K562 (cell line): Measurements from ENCODE around the gene CTDSPL.
A peak's percentile ranks its signal among the peaks of the same experiment; 100 is the strongest.

Source experiments
- CBX5 ChIP-seq: IDR thresholded peaks from 2 replicates; pipeline ENCODE4 v1.6.1; 2014; ENCODE audit warnings: low read depth, borderline replicate concordance
- CCAR2 ChIP-seq: fragments of 200-400 bp; formaldehyde crosslinking; IDR thresholded peaks from 2 replicates; pipeline ENCODE4 v1.6.1; 2017; ENCODE audit warnings: mild to moderate bottlenecking, low read depth, low read length
- CEBPG ChIP-seq, 3 experiments: fragments of 200-800 bp in 1 of 3; sonication (Bioruptor generic) in 1 of 3; sonication (generic) in 1 of 3; formaldehyde crosslinking in 1 of 3; IDR thresholded peaks in 2 of 3; conservative IDR thresholded peaks in 1 of 3; 2 replicates each; pipeline versions ENCODE4 v1.6.1 to v1.8.0; 2016 to 2022; ENCODE audit warnings: missing compliant biosample characterization in 2 of 3, missing genetic modification characterization in 2 of 3, mild to moderate bottlenecking in 1 of 3, missing genetic modification reagents in 1 of 3
- NCOR1 ChIP-seq: fragments of 450-650 bp; IDR thresholded peaks from 2 replicates; pipeline ENCODE4 v1.6.1; 2016; ENCODE audit warnings: mild to moderate bottlenecking, moderate library complexity
- POLR2A ChIP-seq: fragments of 450-650 bp; conservative IDR thresholded peaks from 2 replicates; pipeline ENCODE4 v1.6.1; 2016
- PURB ChIP-seq: sonication (generic); formaldehyde crosslinking; IDR thresholded peaks from 2 replicates; pipeline ENCODE4 v1.9.0; 2021; ENCODE audit warnings: low read depth, mild to moderate bottlenecking, missing genetic modification reagents
- RAD21 ChIP-seq, 2 experiments: fragments of 250-450 bp in 1 of 2; fragments of 450-650 bp in 1 of 2; sonication (Bioruptor Pico) in 1 of 2; formaldehyde crosslinking in 1 of 2; IDR thresholded peaks in 1 of 2; conservative IDR thresholded peaks in 1 of 2; 2 replicates each; pipeline versions ENCODE4 v1.4.0 to v1.8.0; 2020 to 2022; ENCODE audit warnings: mild to moderate bottlenecking in 2 of 2, moderate library complexity in 1 of 2
- RBM14 ChIP-seq: fragments of 200-400 bp; formaldehyde crosslinking; IDR thresholded peaks from 2 replicates; pipeline ENCODE4 v1.6.1; 2018; ENCODE audit warnings: low read depth, mild to moderate bottlenecking, low read length, moderate library complexity, borderline replicate concordance; ENCODE audit not compliant: insufficient read depth
- TCF7 ChIP-seq: sonication (generic); IDR thresholded peaks from 2 replicates; pipeline ENCODE4 v1.6.1; 2016; ENCODE audit warnings: antibody characterized with exemption, borderline replicate concordance
- ZNF785 ChIP-seq: fragments of 250-450 bp; sonication (Bioruptor Pico); IDR thresholded peaks from 2 replicates; pipeline ENCODE4 v1.4.0; 2020; ENCODE audit warnings: mild to moderate bottlenecking
- TF ChIP-seq, protein P1 (sequence below), 3 experiments: IDR thresholded peaks in 2 of 3; conservative IDR thresholded peaks in 1 of 3; 2 replicates each; pipeline ENCODE4 v1.5.1; 2011 to 2012; ENCODE audit warnings: low read length in 3 of 3, mild to moderate bottlenecking in 3 of 3, control low read depth in 2 of 3, improper control_type of control experiment in 1 of 3, inconsistent platforms in 1 of 3, low read depth in 1 of 3, mixed read lengths in 1 of 3, moderate library complexity in 1 of 3; ENCODE audit not compliant: insufficient read depth in 2 of 3
- TF ChIP-seq, protein P2 (sequence below): sonication (generic); formaldehyde crosslinking; IDR thresholded peaks from 2 replicates; pipeline ENCODE4 v1.8.0; 2022; ENCODE audit warnings: missing genetic modification reagents, mild to moderate bottlenecking, borderline replicate concordance
- TF ChIP-seq, protein P3 (sequence below): sonication (generic); formaldehyde crosslinking; IDR thresholded peaks from 2 replicates; pipeline ENCODE4 v1.8.1; 2023; ENCODE audit warnings: mild to moderate bottlenecking, missing genetic modification reagents, moderate library complexity
- TF ChIP-seq, protein P4 (sequence below), 3 experiments: fragments of 200-800 bp in 1 of 3; fragments of 250-450 bp in 1 of 3; fragments of 450-650 bp in 1 of 3; sonication (Bioruptor Pico) in 1 of 3; sonication (Bioruptor generic) in 1 of 3; formaldehyde crosslinking in 1 of 3; IDR thresholded peaks; 2 replicates each; pipeline versions ENCODE4 v1.6.1 to v1.8.0; 2016 to 2022; ENCODE audit warnings: mild to moderate bottlenecking in 2 of 3, missing genetic modification characterization in 2 of 3, missing compliant biosample characterization in 1 of 3, moderate library complexity in 1 of 3

DNA sequence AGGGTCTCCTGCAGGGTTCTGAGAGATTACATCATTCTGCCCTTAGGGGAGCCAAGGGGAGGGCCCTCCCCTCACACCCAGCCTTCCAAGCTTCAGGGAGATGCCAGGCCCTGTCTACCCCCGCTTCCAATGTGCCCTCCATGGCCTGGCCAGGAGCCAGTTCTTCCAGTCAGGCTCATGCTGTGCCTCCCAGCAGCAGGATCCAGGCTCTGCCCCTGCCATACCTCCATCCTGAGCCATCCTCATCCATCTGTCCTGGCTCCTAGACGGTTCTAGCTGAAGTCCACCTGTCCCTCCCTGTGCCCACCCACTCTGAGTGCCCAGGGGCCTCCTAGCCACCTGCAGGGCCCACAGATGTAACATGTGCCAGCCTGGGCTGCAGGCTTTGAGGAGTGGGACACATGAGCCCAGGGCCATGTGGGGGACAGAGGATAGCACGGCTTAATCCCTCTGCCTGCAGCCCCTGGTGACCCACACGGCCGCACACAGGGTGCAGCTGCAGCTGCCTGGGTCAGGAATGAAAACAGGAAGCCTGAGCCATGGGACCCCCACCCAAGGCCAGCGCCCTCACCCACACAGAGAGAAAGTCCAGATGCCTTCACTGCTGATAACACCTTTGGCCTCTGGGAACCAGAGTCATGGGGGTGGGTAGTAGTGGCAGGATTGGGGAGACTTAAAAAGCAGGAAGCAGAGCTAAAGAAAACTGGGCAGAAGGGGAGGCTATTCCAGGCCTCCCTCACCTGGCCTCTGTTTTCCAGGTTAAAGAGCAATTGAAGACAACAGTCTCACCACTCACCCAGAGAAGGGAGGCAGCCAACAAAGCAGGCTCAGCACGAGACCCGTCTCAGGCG lies 156.0 kb downstream of the CTDSPL start:
- TF ChIP-seq CBX5 (no peak), PURB (CRISPR knock-in tag) (no peak), ZNF785 (CRISPR knock-in tag) (no peak), CCAR2 (no peak), TCF7 (no peak), RBM14 (no peak), NCOR1 (no peak), RAD21 (CRISPR knock-in tag; conservative IDR thresholded peaks at IDR 0.05 in 1 of 2, IDR thresholded peaks at IDR 0.05 in 1 of 2) (no peak), CEBPG (CRISPR knock-in tag; IDR thresholded peaks at IDR 0.05) (0 out of 2 replicates have a peak, but pooled peaks have one; percentile 9), CEBPG (tag; conservative IDR thresholded peaks at IDR 0.05 in 1 of 2, IDR thresholded peaks at IDR 0.05 in 1 of 2) (no peak), POLR2A (no peak)
- TF ChIP-seq, protein P1, sequence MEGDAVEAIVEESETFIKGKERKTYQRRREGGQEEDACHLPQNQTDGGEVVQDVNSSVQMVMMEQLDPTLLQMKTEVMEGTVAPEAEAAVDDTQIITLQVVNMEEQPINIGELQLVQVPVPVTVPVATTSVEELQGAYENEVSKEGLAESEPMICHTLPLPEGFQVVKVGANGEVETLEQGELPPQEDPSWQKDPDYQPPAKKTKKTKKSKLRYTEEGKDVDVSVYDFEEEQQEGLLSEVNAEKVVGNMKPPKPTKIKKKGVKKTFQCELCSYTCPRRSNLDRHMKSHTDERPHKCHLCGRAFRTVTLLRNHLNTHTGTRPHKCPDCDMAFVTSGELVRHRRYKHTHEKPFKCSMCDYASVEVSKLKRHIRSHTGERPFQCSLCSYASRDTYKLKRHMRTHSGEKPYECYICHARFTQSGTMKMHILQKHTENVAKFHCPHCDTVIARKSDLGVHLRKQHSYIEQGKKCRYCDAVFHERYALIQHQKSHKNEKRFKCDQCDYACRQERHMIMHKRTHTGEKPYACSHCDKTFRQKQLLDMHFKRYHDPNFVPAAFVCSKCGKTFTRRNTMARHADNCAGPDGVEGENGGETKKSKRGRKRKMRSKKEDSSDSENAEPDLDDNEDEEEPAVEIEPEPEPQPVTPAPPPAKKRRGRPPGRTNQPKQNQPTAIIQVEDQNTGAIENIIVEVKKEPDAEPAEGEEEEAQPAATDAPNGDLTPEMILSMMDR (IDR thresholded peaks at IDR 0.05 in 2 of 3, conservative IDR thresholded peaks at IDR 0.05 in 1 of 3; ENCODE audit: insufficient read depth in 2 of 3, low read depth in 1 of 3, low read length in 3 of 3): no peak
- TF ChIP-seq, protein P2, sequence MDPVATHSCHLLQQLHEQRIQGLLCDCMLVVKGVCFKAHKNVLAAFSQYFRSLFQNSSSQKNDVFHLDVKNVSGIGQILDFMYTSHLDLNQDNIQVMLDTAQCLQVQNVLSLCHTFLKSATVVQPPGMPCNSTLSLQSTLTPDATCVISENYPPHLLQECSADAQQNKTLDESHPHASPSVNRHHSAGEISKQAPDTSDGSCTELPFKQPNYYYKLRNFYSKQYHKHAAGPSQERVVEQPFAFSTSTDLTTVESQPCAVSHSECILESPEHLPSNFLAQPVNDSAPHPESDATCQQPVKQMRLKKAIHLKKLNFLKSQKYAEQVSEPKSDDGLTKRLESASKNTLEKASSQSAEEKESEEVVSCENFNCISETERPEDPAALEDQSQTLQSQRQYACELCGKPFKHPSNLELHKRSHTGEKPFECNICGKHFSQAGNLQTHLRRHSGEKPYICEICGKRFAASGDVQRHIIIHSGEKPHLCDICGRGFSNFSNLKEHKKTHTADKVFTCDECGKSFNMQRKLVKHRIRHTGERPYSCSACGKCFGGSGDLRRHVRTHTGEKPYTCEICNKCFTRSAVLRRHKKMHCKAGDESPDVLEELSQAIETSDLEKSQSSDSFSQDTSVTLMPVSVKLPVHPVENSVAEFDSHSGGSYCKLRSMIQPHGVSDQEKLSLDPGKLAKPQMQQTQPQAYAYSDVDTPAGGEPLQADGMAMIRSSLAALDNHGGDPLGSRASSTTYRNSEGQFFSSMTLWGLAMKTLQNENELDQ (CRISPR knock-in tag): no peak
- TF ChIP-seq, protein P3, sequence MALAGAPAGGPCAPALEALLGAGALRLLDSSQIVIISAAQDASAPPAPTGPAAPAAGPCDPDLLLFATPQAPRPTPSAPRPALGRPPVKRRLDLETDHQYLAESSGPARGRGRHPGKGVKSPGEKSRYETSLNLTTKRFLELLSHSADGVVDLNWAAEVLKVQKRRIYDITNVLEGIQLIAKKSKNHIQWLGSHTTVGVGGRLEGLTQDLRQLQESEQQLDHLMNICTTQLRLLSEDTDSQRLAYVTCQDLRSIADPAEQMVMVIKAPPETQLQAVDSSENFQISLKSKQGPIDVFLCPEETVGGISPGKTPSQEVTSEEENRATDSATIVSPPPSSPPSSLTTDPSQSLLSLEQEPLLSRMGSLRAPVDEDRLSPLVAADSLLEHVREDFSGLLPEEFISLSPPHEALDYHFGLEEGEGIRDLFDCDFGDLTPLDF (CRISPR knock-in tag): no peak
- TF ChIP-seq, protein P4, sequence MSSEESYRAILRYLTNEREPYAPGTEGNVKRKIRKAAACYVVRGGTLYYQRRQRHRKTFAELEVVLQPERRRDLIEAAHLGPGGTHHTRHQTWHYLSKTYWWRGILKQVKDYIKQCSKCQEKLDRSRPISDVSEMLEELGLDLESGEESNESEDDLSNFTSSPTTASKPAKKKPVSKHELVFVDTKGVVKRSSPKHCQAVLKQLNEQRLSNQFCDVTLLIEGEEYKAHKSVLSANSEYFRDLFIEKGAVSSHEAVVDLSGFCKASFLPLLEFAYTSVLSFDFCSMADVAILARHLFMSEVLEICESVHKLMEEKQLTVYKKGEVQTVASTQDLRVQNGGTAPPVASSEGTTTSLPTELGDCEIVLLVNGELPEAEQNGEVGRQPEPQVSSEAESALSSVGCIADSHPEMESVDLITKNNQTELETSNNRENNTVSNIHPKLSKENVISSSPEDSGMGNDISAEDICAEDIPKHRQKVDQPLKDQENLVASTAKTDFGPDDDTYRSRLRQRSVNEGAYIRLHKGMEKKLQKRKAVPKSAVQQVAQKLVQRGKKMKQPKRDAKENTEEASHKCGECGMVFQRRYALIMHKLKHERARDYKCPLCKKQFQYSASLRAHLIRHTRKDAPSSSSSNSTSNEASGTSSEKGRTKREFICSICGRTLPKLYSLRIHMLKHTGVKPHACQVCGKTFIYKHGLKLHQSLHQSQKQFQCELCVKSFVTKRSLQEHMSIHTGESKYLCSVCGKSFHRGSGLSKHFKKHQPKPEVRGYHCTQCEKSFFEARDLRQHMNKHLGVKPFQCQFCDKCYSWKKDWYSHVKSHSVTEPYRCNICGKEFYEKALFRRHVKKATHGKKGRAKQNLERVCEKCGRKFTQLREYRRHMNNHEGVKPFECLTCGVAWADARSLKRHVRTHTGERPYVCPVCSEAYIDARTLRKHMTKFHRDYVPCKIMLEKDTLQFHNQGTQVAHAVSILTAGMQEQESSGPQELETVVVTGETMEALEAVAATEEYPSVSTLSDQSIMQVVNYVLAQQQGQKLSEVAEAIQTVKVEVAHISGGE (CRISPR knock-in tag; IDR thresholded peaks at IDR 0.05): no peak
